GM23338 (cell line): ENCODE data around the gene CPNE7. TPM values are rescaled to one million over a fixed set of nuclear protein-coding genes. Genes with fewer than 3 reads are reported as not detected.

Experiments
- ATAC-seq: fragments of 200-7000 bp; cut with Tn5 transposase; 3 replicates; pipeline ENCODE4 v1.9.1; 2020
- DNase-seq: peaks from one replicate; pipeline ENCODE4 v3.0.0-alpha.2; 2015; ENCODE audit warnings: low spot score
- H2AFZ ChIP-seq: fragments of 200-600 bp; sonication (generic); 2 replicates; pipeline ENCODE4 v1.8.0; 2016; ENCODE audit warnings: antibody characterized with exemption, mild to moderate bottlenecking, moderate library complexity
- H3F3A ChIP-seq: fragments of 200-600 bp; sonication (generic); replicated peaks from 2 replicates; pipeline ENCODE4 v1.8.0; 2017; ENCODE audit warnings: antibody characterized with exemption, mixed run types, low read depth
- H3K27ac ChIP-seq: fragments of 200-600 bp; sonication (generic); 2 replicates; pipeline ENCODE4 v1.6.1; 2016; ENCODE audit warnings: low read depth
- H3K27me3 ChIP-seq: fragments of 200-600 bp; sonication (generic); 2 replicates; pipeline ENCODE4 v1.8.0; 2016; ENCODE audit warnings: mild to moderate bottlenecking, mixed run types, moderate library complexity; ENCODE audit not compliant: insufficient read depth
- H3K36me3 ChIP-seq: fragments of 200-600 bp; sonication (generic); 2 replicates; pipeline ENCODE4 v1.8.0; 2016; ENCODE audit warnings: mild to moderate bottlenecking; ENCODE audit not compliant: insufficient read depth
- H3K4me1 ChIP-seq: fragments of 200-600 bp; sonication (generic); 2 replicates; pipeline ENCODE4 v1.8.0; 2016; ENCODE audit warnings: mild to moderate bottlenecking, moderate library complexity; ENCODE audit not compliant: insufficient read depth
- H3K4me2 ChIP-seq: fragments of 200-600 bp; sonication (generic); 2 replicates; pipeline ENCODE4 v1.7.1; 2017; ENCODE audit warnings: mixed run types
- H3K4me3 ChIP-seq: fragments of 200-600 bp; sonication (generic); 2 replicates; pipeline ENCODE4 v1.6.1; 2016; ENCODE audit warnings: mixed run types
- H3K79me2 ChIP-seq: fragments of 200-600 bp; sonication (generic); replicated peaks from 2 replicates; pipeline ENCODE4 v1.8.0; 2017; ENCODE audit warnings: mild to moderate bottlenecking; ENCODE audit not compliant: insufficient read depth
- H3K9me2 ChIP-seq: fragments of 200-600 bp; sonication (generic); 2 replicates; pipeline ENCODE4 v1.8.0; 2017; ENCODE audit not compliant: insufficient read depth
- H4K20me1 ChIP-seq: fragments of 200-600 bp; sonication (generic); replicated peaks from 2 replicates; pipeline ENCODE4 v1.8.0; 2017; ENCODE audit warnings: mild to moderate bottlenecking; ENCODE audit not compliant: insufficient read depth
- H3K27ac Mint-ChIP-seq: 2 replicates; pipeline ENCODE4 v1.8.0; 2020; ENCODE audit warnings: inconsistent platforms, mild to moderate bottlenecking, moderate library complexity, mixed read lengths
- H3K27me3 Mint-ChIP-seq: 3 replicates; pipeline ENCODE4 v1.8.0; 2022; ENCODE audit warnings: low read depth, mild to moderate bottlenecking, moderate library complexity, mixed read lengths, inconsistent platforms; ENCODE audit not compliant: insufficient read depth, poor library complexity
- H3K36me3 Mint-ChIP-seq: 3 replicates; pipeline ENCODE4 v1.8.0; 2021; ENCODE audit warnings: low read depth, mild to moderate bottlenecking, inconsistent platforms, moderate library complexity, mixed read lengths
- H3K4me1 Mint-ChIP-seq: 3 replicates; pipeline ENCODE4 v1.8.0; 2020; ENCODE audit warnings: mild to moderate bottlenecking, inconsistent platforms, mixed read lengths
- H3K4me3 Mint-ChIP-seq: 3 replicates; pipeline ENCODE4 v1.8.0; 2021; ENCODE audit warnings: moderate library complexity, mild to moderate bottlenecking, inconsistent platforms, mixed read lengths
- H3K9me3 Mint-ChIP-seq: 3 replicates; pipeline ENCODE4 v1.8.0; 2020; ENCODE audit warnings: moderate library complexity, mild to moderate bottlenecking, inconsistent platforms, mixed read lengths
- CREB1 ChIP-seq: fragments of 250-450 bp; sonication (Bioruptor Pico); IDR thresholded peaks from 2 replicates; pipeline ENCODE4 v1.5.0; 2020; ENCODE audit warnings: low read depth, mild to moderate bottlenecking, moderate library complexity
- EZH2phosphoT487 ChIP-seq: fragments of 200-600 bp; sonication (generic); IDR thresholded peaks from one replicate; pipeline ENCODE4 v1.8.1; 2018; ENCODE audit warnings: antibody characterized with exemption; ENCODE audit not compliant: unreplicated experiment
- JUNB ChIP-seq: IDR thresholded peaks from one replicate; pipeline ENCODE4 v1.6.1; 2016; ENCODE audit warnings: antibody characterized with exemption; ENCODE audit not compliant: unreplicated experiment
- POLR2AphosphoS5 ChIP-seq: IDR thresholded peaks from 2 replicates; pipeline ENCODE4 v1.6.1; 2016; ENCODE audit warnings: antibody characterized with exemption, low read depth
- polyA plus RNA-seq: library from polyadenylated mRNA; unstranded; fragments of >200 nt; fragmentation: Nextera tagmentation; extraction: Ambion mirVana; gene quantifications from 2 replicates; pipeline ENCODE4 v1.2.1, GENCODE V29; 2016
- total RNA-seq: library from RNA; depleted of rRNA; stranded (reverse); fragments of >200 nt; shearing (Covaris generic); gene quantifications from 2 replicates; pipeline ENCODE4 v1.2.3, GENCODE V29; 2014
- TF ChIP-seq, protein P1 (sequence below): fragments of 250-450 bp; sonication (Bioruptor Pico); IDR thresholded peaks from 2 replicates; pipeline ENCODE4 v1.5.0; 2020; ENCODE audit warnings: mild to moderate bottlenecking, moderate library complexity
- TF ChIP-seq, protein P2 (sequence below), 2 experiments: fragments of 200-600 bp in 1 of 2; sonication (generic) in 1 of 2; conservative IDR thresholded peaks; 2 replicates each; pipeline versions ENCODE4 v1.5.1 to v1.6.1; 2016 to 2017; ENCODE audit warnings: antibody characterized with exemption in 2 of 2, low read depth in 2 of 2, mild to moderate bottlenecking in 2 of 2, moderate library complexity in 1 of 2
- TF ChIP-seq, protein P3 (sequence below): IDR thresholded peaks from one replicate; pipeline ENCODE4 v1.6.1; 2018; ENCODE audit warnings: antibody characterized with exemption; ENCODE audit not compliant: unreplicated experiment

CPNE7 gene
- total and polyA plus RNA-seq, 2 experiments from 2014 or later = 11.2 to 15.7 TPM

- peaks cover 11% of the 10 kb centered on the region for H3K4me1 Mint-ChIP-seq
- H3K27ac ChIP-seq = no peak overlapping the region
- H3K9me3 Mint-ChIP-seq = no peaks in the 10 kb centered on the region
- peak overlapping the region; percentile 36; the same call in 1 of the 2 replicates for H3K4me3 ChIP-seq
- H2AFZ ChIP-seq = peak overlapping the region; percentile 80; the same call in 1 of the 2 replicates
- H3K36me3 ChIP-seq = no peaks in the 10 kb centered on the region
- no peaks in the 10 kb centered on the region for H3K27me3 ChIP-seq
- no peaks in the 10 kb centered on the region for H3K79me2 ChIP-seq
- H3F3A ChIP-seq = no peaks in the 10 kb centered on the region
- no peak overlapping the region for H3K27ac Mint-ChIP-seq
- H3K9me2 ChIP-seq = no peaks in the 10 kb centered on the region
- no peaks in the 10 kb centered on the region for H3K36me3 Mint-ChIP-seq
- no peak overlapping the region; the same call in 2 of the 3 replicates for H3K4me3 Mint-ChIP-seq
- peak overlapping the region; percentile 69 for H3K4me2 ChIP-seq
- H3K27me3 Mint-ChIP-seq = peaks cover 12% of the 10 kb centered on the region
- peaks cover 11% of the 10 kb centered on the region for H3K4me1 ChIP-seq
- TF ChIP-seq JUNB (no peak), CREB1 (CRISPR knock-in tag) (no peak), EZH2phosphoT487 (no peak), POLR2AphosphoS5 (no peak)
- TF ChIP-seq, protein P1, sequence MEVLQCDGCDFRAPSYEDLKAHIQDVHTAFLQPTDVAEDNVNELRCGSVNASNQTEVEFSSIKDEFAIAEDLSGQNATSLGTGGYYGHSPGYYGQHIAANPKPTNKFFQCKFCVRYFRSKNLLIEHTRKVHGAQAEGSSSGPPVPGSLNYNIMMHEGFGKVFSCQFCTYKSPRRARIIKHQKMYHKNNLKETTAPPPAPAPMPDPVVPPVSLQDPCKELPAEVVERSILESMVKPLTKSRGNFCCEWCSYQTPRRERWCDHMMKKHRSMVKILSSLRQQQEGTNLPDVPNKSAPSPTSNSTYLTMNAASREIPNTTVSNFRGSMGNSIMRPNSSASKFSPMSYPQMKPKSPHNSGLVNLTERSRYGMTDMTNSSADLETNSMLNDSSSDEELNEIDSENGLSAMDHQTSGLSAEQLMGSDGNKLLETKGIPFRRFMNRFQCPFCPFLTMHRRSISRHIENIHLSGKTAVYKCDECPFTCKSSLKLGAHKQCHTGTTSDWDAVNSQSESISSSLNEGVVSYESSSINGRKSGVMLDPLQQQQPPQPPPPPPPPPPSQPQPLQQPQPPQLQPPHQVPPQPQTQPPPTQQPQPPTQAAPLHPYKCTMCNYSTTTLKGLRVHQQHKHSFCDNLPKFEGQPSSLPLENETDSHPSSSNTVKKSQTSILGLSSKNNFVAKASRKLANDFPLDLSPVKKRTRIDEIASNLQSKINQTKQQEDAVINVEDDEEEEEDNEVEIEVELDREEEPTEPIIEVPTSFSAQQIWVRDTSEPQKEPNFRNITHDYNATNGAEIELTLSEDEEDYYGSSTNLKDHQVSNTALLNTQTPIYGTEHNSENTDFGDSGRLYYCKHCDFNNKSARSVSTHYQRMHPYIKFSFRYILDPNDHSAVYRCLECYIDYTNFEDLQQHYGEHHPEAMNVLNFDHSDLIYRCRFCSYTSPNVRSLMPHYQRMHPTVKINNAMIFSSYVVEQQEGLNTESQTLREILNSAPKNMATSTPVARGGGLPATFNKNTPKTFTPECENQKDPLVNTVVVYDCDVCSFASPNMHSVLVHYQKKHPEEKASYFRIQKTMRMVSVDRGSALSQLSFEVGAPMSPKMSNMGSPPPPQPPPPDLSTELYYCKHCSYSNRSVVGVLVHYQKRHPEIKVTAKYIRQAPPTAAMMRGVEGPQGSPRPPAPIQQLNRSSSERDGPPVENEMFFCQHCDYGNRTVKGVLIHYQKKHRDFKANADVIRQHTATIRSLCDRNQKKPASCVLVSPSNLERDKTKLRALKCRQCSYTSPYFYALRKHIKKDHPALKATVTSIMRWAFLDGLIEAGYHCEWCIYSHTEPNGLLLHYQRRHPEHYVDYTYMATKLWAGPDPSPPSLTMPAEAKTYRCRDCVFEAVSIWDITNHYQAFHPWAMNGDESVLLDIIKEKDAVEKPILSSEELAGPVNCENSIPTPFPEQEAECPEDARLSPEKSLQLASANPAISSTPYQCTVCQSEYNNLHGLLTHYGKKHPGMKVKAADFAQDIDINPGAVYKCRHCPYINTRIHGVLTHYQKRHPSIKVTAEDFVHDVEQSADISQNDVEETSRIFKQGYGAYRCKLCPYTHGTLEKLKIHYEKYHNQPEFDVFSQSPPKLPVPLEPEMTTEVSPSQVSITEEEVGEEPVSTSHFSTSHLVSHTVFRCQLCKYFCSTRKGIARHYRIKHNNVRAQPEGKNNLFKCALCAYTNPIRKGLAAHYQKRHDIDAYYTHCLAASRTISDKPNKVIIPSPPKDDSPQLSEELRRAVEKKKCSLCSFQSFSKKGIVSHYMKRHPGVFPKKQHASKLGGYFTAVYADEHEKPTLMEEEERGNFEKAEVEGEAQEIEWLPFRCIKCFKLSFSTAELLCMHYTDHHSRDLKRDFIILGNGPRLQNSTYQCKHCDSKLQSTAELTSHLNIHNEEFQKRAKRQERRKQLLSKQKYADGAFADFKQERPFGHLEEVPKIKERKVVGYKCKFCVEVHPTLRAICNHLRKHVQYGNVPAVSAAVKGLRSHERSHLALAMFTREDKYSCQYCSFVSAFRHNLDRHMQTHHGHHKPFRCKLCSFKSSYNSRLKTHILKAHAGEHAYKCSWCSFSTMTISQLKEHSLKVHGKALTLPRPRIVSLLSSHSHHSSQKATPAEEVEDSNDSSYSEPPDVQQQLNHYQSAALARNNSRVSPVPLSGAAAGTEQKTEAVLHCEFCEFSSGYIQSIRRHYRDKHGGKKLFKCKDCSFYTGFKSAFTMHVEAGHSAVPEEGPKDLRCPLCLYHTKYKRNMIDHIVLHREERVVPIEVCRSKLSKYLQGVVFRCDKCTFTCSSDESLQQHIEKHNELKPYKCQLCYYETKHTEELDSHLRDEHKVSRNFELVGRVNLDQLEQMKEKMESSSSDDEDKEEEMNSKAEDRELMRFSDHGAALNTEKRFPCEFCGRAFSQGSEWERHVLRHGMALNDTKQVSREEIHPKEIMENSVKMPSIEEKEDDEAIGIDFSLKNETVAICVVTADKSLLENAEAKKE = no peak
- TF ChIP-seq, protein P2, sequence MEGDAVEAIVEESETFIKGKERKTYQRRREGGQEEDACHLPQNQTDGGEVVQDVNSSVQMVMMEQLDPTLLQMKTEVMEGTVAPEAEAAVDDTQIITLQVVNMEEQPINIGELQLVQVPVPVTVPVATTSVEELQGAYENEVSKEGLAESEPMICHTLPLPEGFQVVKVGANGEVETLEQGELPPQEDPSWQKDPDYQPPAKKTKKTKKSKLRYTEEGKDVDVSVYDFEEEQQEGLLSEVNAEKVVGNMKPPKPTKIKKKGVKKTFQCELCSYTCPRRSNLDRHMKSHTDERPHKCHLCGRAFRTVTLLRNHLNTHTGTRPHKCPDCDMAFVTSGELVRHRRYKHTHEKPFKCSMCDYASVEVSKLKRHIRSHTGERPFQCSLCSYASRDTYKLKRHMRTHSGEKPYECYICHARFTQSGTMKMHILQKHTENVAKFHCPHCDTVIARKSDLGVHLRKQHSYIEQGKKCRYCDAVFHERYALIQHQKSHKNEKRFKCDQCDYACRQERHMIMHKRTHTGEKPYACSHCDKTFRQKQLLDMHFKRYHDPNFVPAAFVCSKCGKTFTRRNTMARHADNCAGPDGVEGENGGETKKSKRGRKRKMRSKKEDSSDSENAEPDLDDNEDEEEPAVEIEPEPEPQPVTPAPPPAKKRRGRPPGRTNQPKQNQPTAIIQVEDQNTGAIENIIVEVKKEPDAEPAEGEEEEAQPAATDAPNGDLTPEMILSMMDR (conservative IDR thresholded peaks at IDR 0.05; ENCODE audit: low read depth in 2 of 2) = no peak
- TF ChIP-seq, protein P3, sequence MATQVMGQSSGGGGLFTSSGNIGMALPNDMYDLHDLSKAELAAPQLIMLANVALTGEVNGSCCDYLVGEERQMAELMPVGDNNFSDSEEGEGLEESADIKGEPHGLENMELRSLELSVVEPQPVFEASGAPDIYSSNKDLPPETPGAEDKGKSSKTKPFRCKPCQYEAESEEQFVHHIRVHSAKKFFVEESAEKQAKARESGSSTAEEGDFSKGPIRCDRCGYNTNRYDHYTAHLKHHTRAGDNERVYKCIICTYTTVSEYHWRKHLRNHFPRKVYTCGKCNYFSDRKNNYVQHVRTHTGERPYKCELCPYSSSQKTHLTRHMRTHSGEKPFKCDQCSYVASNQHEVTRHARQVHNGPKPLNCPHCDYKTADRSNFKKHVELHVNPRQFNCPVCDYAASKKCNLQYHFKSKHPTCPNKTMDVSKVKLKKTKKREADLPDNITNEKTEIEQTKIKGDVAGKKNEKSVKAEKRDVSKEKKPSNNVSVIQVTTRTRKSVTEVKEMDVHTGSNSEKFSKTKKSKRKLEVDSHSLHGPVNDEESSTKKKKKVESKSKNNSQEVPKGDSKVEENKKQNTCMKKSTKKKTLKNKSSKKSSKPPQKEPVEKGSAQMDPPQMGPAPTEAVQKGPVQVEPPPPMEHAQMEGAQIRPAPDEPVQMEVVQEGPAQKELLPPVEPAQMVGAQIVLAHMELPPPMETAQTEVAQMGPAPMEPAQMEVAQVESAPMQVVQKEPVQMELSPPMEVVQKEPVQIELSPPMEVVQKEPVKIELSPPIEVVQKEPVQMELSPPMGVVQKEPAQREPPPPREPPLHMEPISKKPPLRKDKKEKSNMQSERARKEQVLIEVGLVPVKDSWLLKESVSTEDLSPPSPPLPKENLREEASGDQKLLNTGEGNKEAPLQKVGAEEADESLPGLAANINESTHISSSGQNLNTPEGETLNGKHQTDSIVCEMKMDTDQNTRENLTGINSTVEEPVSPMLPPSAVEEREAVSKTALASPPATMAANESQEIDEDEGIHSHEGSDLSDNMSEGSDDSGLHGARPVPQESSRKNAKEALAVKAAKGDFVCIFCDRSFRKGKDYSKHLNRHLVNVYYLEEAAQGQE = no peak
- peak; percentile 68 for ATAC-seq
- H4K20me1 ChIP-seq = no peaks in the 10 kb centered on the region
- DNase-seq = peak; percentile 80
Measured at GRCh38 chr16:89602273-89602951, 26.9 kb downstream of the CPNE7 start.
